Right hindlimb (tissue), 1 donor: ENCODE data around the gene THRB.

Experiments used
- DNase-seq: peaks from one replicate; pipeline ENCODE4 v3.0.0-alpha.2; 2018

THRB gene

DNA sequence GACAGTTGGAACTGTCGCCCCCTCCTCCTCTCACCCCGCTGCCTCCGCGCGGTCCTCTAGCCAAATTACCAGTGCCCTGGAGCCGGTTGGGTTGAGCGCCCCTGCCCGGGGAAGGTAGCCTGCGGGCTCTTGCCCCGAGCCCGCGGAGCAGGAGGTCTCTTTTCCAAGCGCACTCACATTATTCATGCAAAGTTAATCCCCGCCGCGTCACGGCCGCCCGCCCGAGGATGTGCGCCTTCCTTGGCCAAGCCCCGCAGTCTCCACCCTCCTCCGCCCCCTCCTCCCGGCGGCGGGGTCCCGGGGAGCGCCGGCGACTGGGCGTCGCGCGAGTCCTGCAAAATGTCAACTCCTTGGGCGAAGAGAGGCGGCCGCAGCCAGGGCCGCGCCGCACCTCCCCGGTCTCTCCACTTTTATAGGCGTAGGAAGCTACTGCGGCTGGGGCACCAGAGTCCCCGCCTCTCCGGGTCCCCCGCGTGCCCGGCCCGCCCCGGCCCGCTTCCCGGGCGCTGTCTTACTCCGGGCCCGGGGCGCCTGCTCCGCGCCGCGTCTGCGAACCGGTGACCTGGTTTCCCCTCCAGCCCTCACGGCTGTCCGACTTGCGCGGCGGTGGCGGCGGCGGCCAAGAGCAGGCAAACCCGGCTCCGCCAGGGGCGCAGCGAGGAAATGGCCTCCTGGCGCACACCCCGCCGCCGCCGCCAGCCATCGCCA lies at the start of gene THRB:
Gene THRB (minus strand): TSS at position 233 of the 708 bp plus-strand sequence.
- peak; percentile 79 for DNase-seq

DNA sequence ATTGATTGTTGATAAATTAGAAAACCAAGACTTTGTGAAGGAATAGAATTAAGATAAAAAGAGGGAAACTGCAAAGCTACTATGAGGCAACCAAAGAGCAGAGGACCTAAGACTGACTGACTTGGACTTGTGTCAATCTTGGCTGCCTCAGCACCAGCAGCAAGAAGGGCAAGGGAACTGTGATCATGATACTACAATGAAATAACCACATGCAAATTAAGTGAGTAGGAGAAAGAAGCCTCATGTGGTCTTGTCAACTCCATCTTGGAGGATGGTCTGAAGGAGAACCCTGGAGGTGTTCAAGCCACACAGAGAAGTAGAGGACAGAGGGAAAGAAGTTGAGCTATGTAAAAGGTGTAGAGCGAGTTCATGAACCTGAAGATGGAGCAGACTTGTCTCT lies 47.3 kb upstream of the THRB start:
- no peak for DNase-seq

DNA sequence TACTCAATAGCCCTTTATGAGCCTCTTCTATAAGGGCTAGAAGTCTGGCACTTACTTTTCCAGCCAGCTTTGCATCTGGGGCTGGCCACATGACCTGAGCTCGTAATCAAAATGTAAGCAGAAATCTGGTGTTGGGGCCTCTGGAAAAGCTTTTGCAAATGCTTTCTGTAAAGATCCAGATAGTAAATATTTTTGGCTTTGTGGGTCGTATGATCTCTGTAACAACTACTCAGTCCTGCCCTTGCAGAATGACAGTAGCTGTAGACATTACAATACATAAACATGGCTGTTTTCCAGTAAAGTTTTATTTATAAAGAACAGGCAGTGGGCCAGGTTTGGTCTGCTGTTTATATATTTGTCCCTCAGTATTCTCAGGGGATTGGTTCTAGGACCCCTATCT lies 46.2 kb upstream of the THRB start:
- DNase-seq = no peak

DNA sequence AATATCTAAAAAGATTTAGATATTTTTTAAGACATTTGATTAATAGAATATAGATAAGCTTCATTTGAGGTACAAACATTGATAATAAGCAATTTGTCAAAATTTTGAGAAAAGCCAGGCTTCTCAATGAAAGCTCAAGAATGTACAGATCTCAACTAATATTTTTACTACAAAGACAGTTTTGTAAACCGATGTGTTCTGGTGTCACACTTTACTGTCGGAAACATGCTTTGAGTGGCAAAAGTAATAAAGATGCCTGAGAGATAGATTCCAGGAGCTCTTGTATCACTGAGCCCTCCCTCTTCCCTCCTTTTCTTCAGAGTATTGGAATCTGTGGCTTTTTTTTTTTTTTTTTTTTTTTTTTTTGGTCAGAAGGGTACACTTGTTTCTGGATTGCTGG lies 45.0 kb upstream of the THRB start:
- no peak for DNase-seq

DNA sequence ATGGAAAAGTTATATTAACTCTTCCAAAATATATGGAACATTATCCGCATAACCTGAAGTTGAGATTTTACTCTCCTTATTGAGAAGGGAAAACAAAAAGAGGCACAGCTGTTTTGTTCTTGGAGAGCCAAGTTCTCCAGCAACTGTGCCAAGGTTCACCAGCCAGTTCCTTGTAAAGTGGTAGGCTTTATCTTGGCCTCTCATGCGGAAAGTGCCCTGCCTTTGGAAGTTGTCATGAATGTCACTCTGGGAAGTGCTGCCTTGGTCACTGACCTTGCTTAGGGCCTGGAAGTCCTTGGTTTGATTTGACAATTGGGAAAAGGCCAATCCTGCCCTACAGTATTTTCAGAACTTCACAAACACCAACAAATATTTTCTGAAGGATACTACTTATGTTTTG lies 44.2 kb upstream of the THRB start:
- DNase-seq = no peak

DNA sequence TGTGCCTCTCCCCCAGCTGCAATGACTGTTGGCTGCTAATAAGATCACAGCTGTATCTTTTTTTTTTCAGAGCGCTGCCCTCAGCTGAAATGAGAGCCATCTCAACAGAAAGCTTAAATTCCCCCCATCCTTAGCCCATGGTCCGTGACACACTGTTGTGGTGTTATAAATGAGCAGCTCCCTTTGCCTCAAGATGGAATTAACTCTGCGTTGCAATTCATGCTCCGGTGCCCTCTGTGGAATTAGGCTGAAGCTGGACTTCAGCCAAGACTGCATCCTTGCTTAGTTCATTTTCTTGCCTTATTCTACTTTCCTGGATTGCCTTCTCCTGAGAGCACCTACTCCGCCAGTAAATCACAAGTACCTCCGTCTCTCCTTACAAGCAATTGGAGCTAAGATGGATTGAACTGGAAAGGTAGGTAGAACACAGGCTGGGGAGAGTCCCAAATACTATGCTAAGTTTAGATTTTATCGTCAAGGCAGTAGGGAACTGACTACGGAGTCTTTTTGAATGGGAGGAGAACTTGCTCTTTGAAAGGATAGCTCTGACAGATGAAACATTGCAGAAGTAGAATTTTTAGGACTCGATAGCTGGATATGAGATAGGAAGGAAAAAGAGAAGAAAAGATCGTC lies 39.0 kb upstream of the THRB start:
- no peak for DNase-seq

DNA sequence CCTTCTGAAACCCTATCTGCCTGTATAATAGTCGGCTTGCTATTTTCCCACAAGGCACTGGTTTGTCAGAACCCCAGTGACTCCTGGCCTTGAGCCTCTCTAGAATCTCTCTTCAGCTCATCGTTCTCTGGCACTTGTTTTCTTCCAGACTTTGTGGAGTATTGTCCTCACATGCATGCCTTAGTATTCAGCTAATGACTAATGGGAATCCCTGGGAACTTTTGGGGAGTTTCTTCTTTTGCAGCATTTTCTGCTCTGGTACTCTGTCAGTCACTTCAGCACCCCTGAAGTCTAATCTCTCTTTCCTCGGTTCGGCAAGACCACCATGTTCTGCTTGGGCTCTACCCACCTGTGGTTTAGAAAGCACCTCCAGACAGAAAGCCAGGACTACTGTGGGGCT lies 35.8 kb upstream of the THRB start:
- no peak for DNase-seq

DNA sequence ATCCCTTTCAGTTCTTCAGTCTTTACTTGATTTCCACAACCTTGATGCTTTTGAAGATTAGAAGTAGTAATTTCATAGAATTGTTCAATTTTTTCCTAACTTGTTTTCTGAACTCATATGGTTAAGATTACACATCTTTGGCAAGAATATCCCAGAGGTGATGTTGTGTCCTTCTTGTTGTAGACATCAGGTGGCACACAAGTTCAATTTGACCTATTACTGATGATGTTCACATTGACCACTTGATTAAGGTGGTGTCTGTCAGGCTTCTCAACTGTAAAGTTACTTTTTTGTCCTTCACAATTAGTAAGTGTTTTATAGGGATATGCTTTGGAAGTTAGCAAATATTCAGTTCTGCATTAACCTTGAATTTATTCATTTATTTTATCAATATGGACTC lies 34.6 kb upstream of the THRB start:
- DNase-seq = no peak

DNA sequence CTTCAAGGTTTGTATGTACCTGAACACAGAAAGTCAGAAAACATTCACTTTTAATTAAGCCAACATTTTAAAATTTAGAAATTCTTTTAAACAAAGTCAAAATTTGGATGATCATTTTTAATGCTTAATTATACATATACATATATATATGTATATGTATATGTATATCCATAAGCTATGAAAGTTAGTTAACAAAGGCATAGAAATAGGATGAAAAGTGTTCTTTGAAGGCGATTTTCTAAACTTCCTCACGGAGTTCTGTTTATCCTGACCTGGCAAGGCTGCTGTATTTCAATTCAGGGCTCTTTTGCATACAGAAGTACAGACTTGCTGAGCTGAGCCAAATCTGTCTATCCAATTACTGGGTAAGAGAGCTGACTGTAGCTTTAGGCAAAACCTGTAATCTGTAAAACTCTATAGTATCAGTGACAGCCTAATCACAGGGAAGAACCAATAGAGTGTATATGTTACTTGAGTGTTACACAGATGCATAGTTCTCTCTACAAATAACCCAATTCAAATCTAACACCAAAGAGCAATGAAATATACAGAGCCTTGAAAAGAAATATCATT lies 32.1 kb upstream of the THRB start:
- no peak for DNase-seq

DNA sequence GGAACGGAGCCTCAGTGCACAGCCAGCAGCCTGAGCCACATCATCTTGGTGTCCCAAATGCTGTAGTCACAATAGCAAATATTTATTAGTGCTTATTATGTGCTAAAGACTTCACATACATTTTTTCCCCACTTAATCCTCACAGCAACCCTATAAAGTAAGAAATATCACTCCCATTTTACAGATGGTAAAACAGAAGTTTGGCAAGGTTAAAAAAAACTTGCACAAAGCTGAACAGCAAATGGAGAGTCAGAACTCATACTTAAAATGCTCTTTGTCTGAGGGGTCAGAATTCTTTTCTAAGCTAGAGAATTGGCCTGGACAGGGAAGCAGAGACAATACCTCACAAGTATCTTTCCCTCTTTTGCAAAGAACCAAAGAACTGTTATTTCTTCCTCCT lies 30.9 kb upstream of the THRB start:
- DNase-seq = no peak

DNA sequence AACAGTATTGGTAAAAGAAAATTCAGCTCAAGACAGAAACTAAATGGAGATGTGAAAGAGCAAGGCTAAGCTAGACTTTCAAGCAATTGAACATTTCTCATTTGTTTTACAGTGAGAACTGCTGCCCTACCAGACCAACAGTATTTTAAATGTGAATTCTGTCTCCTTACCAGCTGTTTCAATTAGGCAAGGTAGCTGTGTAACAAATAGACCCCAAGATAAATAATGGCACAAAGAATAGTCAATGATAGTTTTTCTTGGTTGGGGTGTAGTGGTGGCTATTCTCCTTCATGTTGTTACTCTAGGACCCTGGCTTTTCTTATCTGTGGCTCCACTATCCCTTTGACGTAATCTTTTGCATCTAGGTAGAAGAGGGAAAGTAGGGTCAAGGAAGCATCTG lies 30.4 kb upstream of the THRB start:
- DNase-seq = no peak

DNA sequence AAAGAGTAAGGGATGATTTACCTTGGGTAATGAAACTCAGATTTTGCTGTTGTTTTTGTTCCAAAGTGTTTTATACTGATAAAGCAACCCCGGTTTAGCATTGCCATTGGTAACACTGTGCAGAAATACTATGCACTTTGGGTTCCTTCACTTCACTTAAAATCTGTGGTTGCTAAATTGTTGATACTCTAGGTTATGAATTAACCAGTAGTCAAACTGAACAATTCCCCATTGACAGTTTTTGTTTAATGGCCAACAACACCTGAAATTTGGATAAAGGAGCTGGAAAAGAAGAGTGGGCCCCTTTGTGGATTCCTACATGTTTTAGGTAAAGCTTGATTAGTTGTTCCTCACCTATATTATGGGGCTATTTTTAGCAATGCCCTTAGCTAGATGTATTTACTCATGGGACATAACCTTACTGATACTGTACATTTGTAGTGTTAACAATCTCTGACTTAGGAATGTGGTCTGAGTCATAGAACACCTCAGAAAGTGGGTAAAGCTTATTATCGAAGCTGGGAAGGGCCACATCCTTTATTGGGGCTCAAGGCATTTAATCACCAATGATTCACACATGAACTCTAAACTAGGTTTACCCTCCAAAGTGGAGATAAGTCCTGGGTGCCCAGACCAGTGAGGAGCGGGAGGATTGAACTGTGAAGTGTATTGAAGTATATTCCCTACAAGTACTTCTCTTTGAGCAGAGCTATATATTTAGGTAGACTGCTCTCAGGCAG lies 29.5 kb upstream of the THRB start:
- DNase-seq = no peak

DNA sequence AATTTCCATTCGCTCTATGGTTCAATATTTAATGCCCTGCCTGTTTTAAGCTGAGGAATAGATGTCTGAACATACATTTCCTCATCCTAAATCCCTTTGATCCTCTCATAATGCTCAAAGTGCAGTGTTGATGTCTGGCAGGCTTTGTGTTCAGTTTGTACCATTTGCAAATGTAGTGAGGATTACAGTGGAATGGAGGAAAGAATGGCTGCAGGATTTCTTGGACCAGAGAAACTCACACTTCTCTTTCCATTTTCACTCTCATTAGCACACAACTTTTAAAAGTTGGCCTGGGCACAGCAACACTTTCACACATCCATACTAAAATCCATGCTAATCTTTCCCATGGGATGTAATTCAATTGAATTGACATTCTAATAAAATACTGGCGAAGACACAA lies 28.6 kb upstream of the THRB start:
- no peak for DNase-seq

DNA sequence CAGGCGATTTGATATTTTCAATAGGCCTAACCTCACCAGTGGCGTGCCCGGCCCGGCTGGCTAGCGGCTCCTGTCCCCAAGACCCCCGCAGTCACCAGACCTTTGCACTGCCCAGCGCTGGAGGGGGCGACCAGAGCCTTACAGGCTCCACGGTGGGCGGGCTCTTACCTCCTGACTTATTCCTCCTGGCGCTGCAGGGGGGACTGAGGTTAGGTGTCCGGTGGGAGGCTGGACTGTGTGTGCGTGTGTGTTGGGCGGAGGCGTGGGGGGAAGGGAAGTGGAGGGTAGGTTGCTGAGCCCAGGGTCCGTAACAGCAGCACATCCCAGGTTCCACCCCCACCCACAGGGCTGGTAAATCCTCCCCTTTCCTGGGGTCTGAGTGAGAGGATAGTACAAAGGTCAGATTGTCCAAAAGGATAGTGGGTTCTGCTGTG lies 27.5 kb upstream of the THRB start:
- no peak for DNase-seq

DNA sequence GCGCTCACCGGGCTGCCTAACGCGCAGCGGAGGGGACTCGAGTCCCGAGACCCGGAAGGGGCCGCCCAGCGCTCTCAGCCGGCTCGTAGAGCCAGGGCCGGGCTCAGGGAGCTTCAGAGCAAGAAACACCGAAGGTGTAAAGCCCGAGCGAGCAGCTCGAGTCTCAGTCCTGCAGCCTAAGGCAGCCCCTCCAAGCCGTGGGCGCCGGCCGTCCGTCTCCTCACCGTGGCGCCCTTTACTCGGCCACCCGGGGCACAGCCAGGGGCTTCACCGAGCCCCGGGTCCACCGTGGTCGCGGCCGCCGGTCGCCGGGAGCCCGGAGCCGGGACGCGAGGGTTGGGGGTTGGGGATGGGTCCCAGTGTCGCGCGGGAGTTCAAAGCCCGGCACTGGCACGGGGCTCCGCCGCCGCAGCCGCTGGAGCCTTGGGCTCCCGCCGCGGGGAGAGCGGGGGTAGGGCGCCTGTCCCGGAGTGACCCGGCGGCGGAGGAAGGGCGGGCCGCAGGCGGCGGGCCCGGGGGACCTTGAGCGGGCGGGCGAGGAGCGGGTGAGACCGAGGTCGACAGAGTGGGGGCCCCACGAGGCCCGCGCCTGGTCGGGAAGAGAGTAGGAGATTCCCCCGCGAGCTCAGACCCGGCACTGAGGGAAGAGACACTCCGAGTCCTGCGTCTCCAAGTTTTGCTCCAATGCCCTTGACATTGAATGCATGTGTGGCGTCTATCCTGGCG lies 26.9 kb upstream of the THRB start:
- peak; percentile 59 for DNase-seq

DNA sequence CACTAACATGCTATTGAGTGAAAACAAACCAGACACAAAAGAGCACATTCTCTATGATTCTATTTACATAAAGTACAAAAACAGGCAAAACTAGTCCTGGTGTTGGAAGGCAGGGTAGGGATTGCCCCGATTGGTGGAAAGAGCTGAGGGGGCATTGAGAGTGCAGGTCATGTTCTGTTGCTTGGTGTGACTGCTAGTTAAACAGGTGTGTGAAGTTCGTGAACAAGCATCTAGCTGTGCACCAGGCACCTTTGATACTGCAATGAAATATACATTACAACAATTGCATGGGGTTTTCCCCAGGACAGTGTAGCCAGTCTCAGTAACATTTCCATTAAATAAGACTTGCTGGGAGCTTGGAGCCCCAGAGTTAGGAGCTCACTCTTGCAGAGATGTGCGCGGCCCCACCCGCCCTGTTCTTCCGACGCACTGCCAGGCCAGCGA lies 26.3 kb upstream of the THRB start:
- DNase-seq = no peak

DNA sequence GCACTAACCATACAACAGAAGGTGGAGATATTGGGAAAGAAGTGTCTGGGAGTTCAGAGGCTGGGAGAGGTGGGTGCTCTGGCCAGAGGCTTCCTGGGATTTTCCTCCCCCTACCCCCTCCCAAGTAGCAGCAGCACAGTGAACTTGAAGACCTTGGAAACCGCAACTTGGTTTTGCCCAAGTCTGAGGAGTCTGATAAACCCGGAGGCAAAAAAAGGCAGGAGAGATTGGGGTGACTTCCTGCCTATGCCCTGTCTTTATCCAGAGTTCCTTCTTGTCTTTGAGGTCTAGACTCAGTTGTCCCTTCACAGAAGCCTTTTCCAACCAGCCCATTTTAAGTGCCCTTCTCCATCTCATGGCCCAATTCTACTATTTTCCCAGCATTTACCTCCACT lies 25.4 kb upstream of the THRB start:
- no peak for DNase-seq

DNA sequence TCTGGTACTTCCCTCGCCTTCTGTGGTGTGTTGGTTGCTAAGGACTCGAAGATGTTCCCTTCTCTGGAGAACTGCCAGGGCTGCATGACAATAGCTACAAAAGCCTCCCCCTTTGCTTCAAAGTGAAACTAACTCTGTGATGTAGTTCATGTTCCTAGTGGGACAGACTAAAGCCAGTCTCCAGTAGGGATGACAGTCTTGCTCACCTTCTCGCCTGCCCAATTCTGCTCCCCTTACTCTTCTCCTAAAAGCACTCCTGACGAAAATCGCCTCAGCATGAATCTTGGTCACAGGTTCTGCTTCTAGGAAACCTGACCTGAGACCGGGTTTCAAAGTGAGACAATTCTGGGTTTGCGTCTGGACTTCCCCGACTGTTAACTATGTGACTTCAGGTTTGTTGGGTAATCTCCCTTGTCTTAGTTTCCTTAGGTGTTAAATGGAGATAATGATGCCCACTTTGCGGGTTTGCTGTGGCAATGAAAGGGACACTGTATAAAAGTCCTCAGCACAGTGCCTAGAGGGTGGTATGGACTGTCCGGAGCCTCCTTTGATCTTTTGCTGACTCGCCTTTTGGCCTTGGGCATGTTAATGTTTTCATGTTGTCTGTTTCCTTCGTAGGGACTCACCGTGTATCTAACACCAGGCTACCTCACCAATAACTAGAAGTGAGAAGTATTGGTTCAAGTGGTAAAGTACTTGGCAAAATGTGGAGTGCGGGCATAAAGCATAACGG lies 24.9 kb upstream of the THRB start:
- DNase-seq = peak; percentile 24

DNA sequence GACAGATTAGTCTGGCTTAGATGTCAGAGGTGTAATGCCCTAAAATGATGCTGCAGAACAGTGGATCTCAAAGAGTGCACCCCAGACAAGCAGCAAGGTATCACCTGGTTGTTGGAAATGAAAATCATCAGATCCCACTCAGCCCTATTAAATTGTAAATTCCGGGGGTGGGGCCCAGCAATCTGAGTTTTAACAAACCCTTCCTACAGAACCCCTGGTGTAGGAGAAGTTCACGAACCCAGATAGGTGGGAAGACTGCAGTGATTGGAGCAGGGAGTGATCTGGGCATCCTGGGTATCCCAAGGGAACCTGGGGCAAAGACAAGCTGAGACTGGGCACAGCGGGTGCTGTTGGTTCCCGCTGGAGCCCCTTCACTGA lies 24.3 kb upstream of the THRB start:
- DNase-seq = no peak

DNA sequence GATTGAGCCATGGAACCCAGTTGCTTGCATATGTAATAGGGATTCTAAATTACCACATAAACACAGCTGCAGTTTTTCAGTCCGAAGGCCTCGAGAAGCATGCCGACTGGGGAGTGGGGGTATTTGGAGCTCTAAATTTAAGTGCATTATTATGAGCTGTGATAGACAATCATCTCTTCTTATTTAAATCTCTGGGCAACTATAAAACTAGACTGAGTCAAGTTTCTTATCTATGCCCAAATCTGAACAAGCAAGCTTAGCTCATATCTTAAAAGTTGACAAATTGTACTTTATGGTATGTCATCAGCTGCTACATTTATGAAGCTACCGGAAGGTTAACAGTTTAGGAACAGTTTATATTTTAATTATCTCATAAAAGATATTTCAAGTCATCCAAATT lies 19.5 kb upstream of the THRB start:
- no peak for DNase-seq

DNA sequence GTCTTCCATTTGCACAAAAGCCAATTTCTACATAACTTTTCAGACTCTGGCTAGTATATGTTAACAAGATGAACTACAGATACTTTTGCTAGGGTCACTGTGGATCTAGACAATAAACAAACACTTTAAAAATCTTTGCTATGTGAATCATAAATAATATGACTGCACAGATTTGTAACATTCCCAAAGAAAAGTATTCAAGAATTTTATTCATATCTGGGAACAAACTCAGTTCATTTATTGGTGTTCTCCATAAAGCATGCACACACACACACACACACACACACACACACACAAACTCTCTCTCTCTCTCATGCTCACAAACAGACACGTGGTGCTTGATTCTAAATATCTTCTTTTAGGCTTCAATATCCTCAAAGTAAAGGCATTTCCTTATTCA lies 18.8 kb upstream of the THRB start:
- DNase-seq = no peak

DNA sequence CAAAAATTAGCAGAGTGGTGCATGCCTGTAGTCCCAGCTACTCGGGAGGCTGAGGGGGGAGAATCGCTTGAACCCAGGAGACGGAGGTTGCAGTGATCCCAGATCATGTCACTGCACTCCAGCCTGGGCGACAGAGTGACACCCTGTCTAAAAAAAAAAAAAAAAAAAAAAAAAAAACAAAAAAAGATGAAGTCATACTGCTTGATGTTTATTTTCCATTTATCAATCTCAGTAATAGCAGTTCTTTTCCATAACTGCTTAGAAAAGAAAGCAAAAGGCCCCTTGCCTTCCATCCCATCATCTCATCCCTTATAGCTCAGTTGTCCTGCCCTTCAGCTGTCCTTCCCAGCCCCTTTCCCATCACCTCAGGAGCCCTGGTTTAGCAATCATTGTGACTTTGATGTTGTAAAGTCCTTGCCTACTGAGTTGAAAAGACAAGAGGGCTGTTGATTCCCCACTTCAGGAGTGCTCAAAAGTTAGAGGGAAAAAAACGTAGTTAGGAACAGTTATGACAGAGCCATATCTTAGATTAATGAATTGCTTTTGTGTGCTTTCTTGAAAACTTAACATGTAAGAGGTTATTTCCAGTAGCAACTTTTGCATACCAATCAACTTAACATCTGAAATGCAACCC lies 18.0 kb upstream of the THRB start:
- DNase-seq = no peak
